HCT116 (cell line): ENCODE data around the gene SNTG2. TPM values are rescaled to one million over a fixed set of nuclear protein-coding genes. Genes with fewer than 3 reads are reported as not detected.

Source experiments
- ATAC-seq: fragments of 200-7000 bp; cut with Tn5 transposase; 2 replicates; pipeline ENCODE4 v1.9.1; 2020; ENCODE audit warnings: mild to moderate bottlenecking, moderate library complexity
- BruUV-seq: library from RNA; stranded (reverse); fragments of 400-500 nt; replicated peaks from 2 replicates; lab custom pipeline; 2021; lab: Mats Ljungman, UMichigan
- CTCF ChIA-PET: fragments of 300-600 bp; sonication (Branson Sonifier 250); formaldehyde crosslinking; loops from one replicate; lab custom pipeline; 2021; ENCODE audit warnings: antibody characterized with exemption; lab: Charles Lee
- POLR2A ChIA-PET: fragments of 300-600, 350-600 bp; sonication (Branson Sonifier 250); formaldehyde crosslinking; loops from one replicate; lab custom pipeline; 2021; ENCODE audit warnings: antibody characterized with exemption; lab: Charles Lee
- RAD21 ChIA-PET, 2 experiments: fragments of 300-600 bp; sonication (Branson Sonifier 250); formaldehyde crosslinking; loops; one replicate each; lab custom pipeline; 2023; ENCODE audit warnings: low total read pairs in 2 of 2; ENCODE audit not compliant: uncharacterized antibody in 2 of 2, unreplicated experiment in 2 of 2, low non-redundant PET in 1 of 2; lab: Charles Lee
- DNase-seq: peaks from one replicate; pipeline ENCODE4 v3.0.0-alpha.2; 2010; ENCODE audit warnings: low read depth, low spot score
- H2AFZ ChIP-seq: fragments of 200-600 bp; shearing (Covaris generic), sonication (generic); 2 replicates; pipeline ENCODE4 v1.6.1; 2017; ENCODE audit warnings: low read depth, mixed run types, mixed read lengths, antibody characterized with exemption, low read length; ENCODE audit not compliant: poor library complexity, severe bottlenecking
- H3K27ac ChIP-seq: 2 replicates; pipeline ENCODE4 v1.5.1; 2012; ENCODE audit warnings: low read depth, low read length
- H3K27me3 ChIP-seq: fragments of 200-600 bp; sonication (generic); 2 replicates; pipeline ENCODE4 v1.6.1; 2016; ENCODE audit warnings: mixed run types, low read length, mixed read lengths; ENCODE audit not compliant: insufficient read depth
- H3K36me3 ChIP-seq, 2 experiments: fragments of 200-500 bp in 1 of 2; fragments of 200-600 bp in 1 of 2; sonication (Bioruptor generic) in 1 of 2; sonication (generic) in 1 of 2; 2 replicates each; pipeline versions ENCODE4 v1.5.1 to v1.6.1; 2014 to 2016; ENCODE audit warnings: low read length in 2 of 2, inconsistent platforms in 1 of 2, mixed read lengths in 1 of 2, mixed run types in 1 of 2; ENCODE audit not compliant: insufficient read depth in 2 of 2, control insufficient read depth in 1 of 2
- H3K4me1 ChIP-seq, 2 experiments: fragments of 200-600 bp in 1 of 2; sonication (generic) in 1 of 2; 2 replicates each; pipeline versions ENCODE4 v1.5.1 to v1.6.1; 2012 to 2017; ENCODE audit warnings: low read length in 2 of 2, inconsistent platforms in 1 of 2, mild to moderate bottlenecking in 1 of 2, mixed read lengths in 1 of 2, mixed run types in 1 of 2, moderate library complexity in 1 of 2; ENCODE audit not compliant: insufficient read depth in 2 of 2, control insufficient read depth in 1 of 2
- H3K4me2 ChIP-seq: fragments of 200-600 bp; sonication (generic); 2 replicates; pipeline ENCODE4 v1.6.1; 2017; ENCODE audit warnings: mixed run types, low read length, mixed read lengths
- H3K4me3 ChIP-seq, 2 experiments: fragments of 200-600 bp in 1 of 2; sonication (generic) in 1 of 2; replicated peaks in 1 of 2; 2 replicates each; pipeline ENCODE4 v1.5.1; 2011 to 2016; ENCODE audit warnings: low read length in 2 of 2, control low read depth in 1 of 2, low read depth in 1 of 2, mild to moderate bottlenecking in 1 of 2, mixed read lengths in 1 of 2, mixed run types in 1 of 2
- H3K79me2 ChIP-seq: fragments of 200-600 bp; sonication (generic); 2 replicates; pipeline ENCODE4 v1.6.1; 2017; ENCODE audit warnings: mild to moderate bottlenecking, mixed run types, low read length, moderate library complexity, mixed read lengths; ENCODE audit not compliant: insufficient read depth
- H3K9ac ChIP-seq: fragments of 200-600 bp; sonication (generic); 2 replicates; pipeline ENCODE4 v1.6.1; 2016; ENCODE audit warnings: low read length, mixed read lengths
- H3K9me2 ChIP-seq: fragments of 200-600 bp; sonication (generic), shearing (Covaris generic); 2 replicates; pipeline ENCODE4 v1.6.1; 2017; ENCODE audit warnings: mixed run types, mild to moderate bottlenecking, moderate library complexity; ENCODE audit not compliant: insufficient read depth
- H3K9me3 ChIP-seq, 2 experiments: fragments of 200-500 bp in 1 of 2; fragments of 200-600 bp in 1 of 2; sonication (Bioruptor generic) in 1 of 2; sonication (generic) in 1 of 2; 2 replicates each; pipeline ENCODE4 v1.6.1; 2014 to 2017; ENCODE audit warnings: low read length in 2 of 2, mixed read lengths in 2 of 2, inconsistent platforms in 1 of 2, low read depth in 1 of 2, mild to moderate bottlenecking in 1 of 2, mixed run types in 1 of 2, moderate library complexity in 1 of 2; ENCODE audit not compliant: control insufficient read depth in 1 of 2, insufficient read depth in 1 of 2
- H4K20me1 ChIP-seq: fragments of 200-600 bp; sonication (generic), shearing (Covaris generic); 2 replicates; pipeline ENCODE4 v1.6.1; 2017; ENCODE audit warnings: mixed run types, mild to moderate bottlenecking, moderate library complexity; ENCODE audit not compliant: insufficient read depth
- CEBPB ChIP-seq: IDR thresholded peaks from 2 replicates; pipeline ENCODE4 v1.6.1; 2012; ENCODE audit warnings: low read depth
- EZH2 ChIP-seq: fragments of 200-600 bp; sonication (generic); IDR thresholded peaks from 2 replicates; pipeline ENCODE4 v1.6.1; 2017; ENCODE audit warnings: antibody characterized with exemption, mixed run types
- EZH2phosphoT487 ChIP-seq: fragments of 200-600 bp; IDR thresholded peaks from 2 replicates; pipeline ENCODE4 v1.6.1; 2018; ENCODE audit warnings: antibody characterized with exemption, borderline replicate concordance
- FOSL1 ChIP-seq: IDR thresholded peaks from 2 replicates; pipeline ENCODE4 v1.6.1; 2012; ENCODE audit warnings: low read depth
- POLR2AphosphoS5 ChIP-seq: IDR thresholded peaks from 2 replicates; pipeline ENCODE4 v1.6.1; 2011; ENCODE audit warnings: mild to moderate bottlenecking, low read depth, low read length, moderate library complexity
- SIN3A ChIP-seq: IDR thresholded peaks from 2 replicates; pipeline ENCODE4 v1.6.1; 2012; ENCODE audit warnings: low read depth
- SP1 ChIP-seq: IDR thresholded peaks from 2 replicates; pipeline ENCODE4 v1.6.1; 2012; ENCODE audit warnings: low read depth
- SRF ChIP-seq: IDR thresholded peaks from 2 replicates; pipeline ENCODE4 v1.6.1; 2012; ENCODE audit warnings: low read depth
- YY1 ChIP-seq: IDR thresholded peaks from 2 replicates; pipeline ENCODE4 v1.6.1; 2011; ENCODE audit warnings: low read length, low read depth, moderate library complexity, mild to moderate bottlenecking; ENCODE audit not compliant: insufficient replicate concordance; ENCODE audit errors: extremely low read depth
- ZFX ChIP-seq: fragments of 450-650 bp; IDR thresholded peaks from 2 replicates; pipeline ENCODE4 v1.6.1; 2017
- intact Hi-C: fragments of 100-400 bp; cut with micrococcal nuclease; formaldehyde crosslinking; loops from 2 replicates; pipeline ENCODE4 v1.10.0; 2022
- total RNA-seq: library from RNA; stranded (reverse); gene quantifications from one replicate; pipeline ENCODE4 v1.2.1, GENCODE V29; 2021; ENCODE audit not compliant: unreplicated experiment
- TF ChIP-seq, protein P1 (sequence below), 3 experiments: fragments of 200-600 bp in 1 of 3; sonication (generic) in 1 of 3; IDR thresholded peaks in 2 of 3; conservative IDR thresholded peaks in 1 of 3; 2 replicates each; pipeline ENCODE4 v1.5.1; 2012 to 2017; ENCODE audit warnings: low read depth in 2 of 3, low read length in 2 of 3, antibody characterized with exemption in 1 of 3, borderline replicate concordance in 1 of 3, control low read depth in 1 of 3, mild to moderate bottlenecking in 1 of 3, mixed read lengths in 1 of 3, mixed run types in 1 of 3, moderate library complexity in 1 of 3; ENCODE audit not compliant: insufficient read depth in 1 of 3
- TF ChIP-seq, protein P2 (sequence below): IDR thresholded peaks from 2 replicates; pipeline ENCODE4 v1.6.1; 2011; ENCODE audit warnings: mild to moderate bottlenecking, low read length, moderate library complexity; ENCODE audit not compliant: insufficient replicate concordance; ENCODE audit errors: extremely low read depth
- TF ChIP-seq, protein P3 (sequence below): IDR thresholded peaks from 2 replicates; pipeline ENCODE4 v1.6.1; 2012
- TF ChIP-seq, protein P4 (sequence below): IDR thresholded peaks from 2 replicates; pipeline ENCODE4 v1.6.1; 2012; ENCODE audit warnings: low read depth

SNTG2 gene
- total RNA-seq, 1 experiment from 2014 or later, result not detected

DNA sequence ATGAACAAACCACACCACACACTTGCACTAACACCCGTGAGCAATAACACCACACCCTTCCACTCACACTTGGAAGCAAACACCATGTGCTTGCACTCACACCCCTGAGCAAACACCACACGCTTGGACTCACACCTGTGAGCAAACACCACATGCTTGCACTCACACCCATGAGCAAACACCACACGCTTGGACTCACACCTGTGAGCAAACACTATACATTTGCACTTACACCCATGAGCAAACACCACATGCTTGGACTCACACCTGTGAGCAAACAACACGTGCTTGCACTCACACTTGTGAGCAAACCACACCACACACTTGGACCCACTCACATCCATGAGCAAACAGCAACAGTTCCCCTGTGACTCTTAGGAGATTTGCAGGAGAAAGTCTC is 24.4 kb downstream of the SNTG2 start:
- BruUV-seq, result no TSS peak
- ChIA-PET RAD21 (no interaction called here), POLR2A (no interaction called here), CTCF (no interaction called here)
- Histone ChIP-seq H3K4me2 (no peak overlapping the region), H3K9me2 (no peaks in the 10 kb centered on the region), H3K9me3 (no peaks in the 10 kb centered on the region), H3K36me3 (no peaks in the 10 kb centered on the region), H3K4me3 (no peak overlapping the region), H3K27me3 (peaks cover 19% of the 10 kb centered on the region), H3K79me2 (no peaks in the 10 kb centered on the region), H3K27ac (no peak overlapping the region), H2AFZ (no peak overlapping the region), H3K9ac (no peak overlapping the region), H4K20me1 (no peaks in the 10 kb centered on the region), H3K4me1 (no peaks in the 10 kb centered on the region)
- ATAC-seq, result no peak
- intact Hi-C loops, result no loop called here
- DNase-seq, result no peak
- TF ChIP-seq, protein P1, sequence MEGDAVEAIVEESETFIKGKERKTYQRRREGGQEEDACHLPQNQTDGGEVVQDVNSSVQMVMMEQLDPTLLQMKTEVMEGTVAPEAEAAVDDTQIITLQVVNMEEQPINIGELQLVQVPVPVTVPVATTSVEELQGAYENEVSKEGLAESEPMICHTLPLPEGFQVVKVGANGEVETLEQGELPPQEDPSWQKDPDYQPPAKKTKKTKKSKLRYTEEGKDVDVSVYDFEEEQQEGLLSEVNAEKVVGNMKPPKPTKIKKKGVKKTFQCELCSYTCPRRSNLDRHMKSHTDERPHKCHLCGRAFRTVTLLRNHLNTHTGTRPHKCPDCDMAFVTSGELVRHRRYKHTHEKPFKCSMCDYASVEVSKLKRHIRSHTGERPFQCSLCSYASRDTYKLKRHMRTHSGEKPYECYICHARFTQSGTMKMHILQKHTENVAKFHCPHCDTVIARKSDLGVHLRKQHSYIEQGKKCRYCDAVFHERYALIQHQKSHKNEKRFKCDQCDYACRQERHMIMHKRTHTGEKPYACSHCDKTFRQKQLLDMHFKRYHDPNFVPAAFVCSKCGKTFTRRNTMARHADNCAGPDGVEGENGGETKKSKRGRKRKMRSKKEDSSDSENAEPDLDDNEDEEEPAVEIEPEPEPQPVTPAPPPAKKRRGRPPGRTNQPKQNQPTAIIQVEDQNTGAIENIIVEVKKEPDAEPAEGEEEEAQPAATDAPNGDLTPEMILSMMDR (IDR thresholded peaks at IDR 0.05 in 2 of 3, conservative IDR thresholded peaks at IDR 0.05 in 1 of 3; ENCODE audit: borderline replicate concordance in 1 of 3, insufficient read depth in 1 of 3, low read depth in 2 of 3, low read length in 2 of 3), result no peak
- TF ChIP-seq SRF (no peak), ZFX (no peak), POLR2AphosphoS5 (no peak), YY1 (no peak), EZH2 (no peak), CEBPB (no peak), SP1 (no peak), FOSL1 (no peak), SIN3A (no peak), EZH2phosphoT487 (no peak)
- TF ChIP-seq, protein P2, sequence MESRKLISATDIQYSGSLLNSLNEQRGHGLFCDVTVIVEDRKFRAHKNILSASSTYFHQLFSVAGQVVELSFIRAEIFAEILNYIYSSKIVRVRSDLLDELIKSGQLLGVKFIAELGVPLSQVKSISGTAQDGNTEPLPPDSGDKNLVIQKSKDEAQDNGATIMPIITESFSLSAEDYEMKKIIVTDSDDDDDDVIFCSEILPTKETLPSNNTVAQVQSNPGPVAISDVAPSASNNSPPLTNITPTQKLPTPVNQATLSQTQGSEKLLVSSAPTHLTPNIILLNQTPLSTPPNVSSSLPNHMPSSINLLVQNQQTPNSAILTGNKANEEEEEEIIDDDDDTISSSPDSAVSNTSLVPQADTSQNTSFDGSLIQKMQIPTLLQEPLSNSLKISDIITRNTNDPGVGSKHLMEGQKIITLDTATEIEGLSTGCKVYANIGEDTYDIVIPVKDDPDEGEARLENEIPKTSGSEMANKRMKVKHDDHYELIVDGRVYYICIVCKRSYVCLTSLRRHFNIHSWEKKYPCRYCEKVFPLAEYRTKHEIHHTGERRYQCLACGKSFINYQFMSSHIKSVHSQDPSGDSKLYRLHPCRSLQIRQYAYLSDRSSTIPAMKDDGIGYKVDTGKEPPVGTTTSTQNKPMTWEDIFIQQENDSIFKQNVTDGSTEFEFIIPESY, result no peak
- TF ChIP-seq, protein P3, sequence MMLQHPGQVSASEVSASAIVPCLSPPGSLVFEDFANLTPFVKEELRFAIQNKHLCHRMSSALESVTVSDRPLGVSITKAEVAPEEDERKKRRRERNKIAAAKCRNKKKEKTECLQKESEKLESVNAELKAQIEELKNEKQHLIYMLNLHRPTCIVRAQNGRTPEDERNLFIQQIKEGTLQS, result no peak
- TF ChIP-seq, protein P4, sequence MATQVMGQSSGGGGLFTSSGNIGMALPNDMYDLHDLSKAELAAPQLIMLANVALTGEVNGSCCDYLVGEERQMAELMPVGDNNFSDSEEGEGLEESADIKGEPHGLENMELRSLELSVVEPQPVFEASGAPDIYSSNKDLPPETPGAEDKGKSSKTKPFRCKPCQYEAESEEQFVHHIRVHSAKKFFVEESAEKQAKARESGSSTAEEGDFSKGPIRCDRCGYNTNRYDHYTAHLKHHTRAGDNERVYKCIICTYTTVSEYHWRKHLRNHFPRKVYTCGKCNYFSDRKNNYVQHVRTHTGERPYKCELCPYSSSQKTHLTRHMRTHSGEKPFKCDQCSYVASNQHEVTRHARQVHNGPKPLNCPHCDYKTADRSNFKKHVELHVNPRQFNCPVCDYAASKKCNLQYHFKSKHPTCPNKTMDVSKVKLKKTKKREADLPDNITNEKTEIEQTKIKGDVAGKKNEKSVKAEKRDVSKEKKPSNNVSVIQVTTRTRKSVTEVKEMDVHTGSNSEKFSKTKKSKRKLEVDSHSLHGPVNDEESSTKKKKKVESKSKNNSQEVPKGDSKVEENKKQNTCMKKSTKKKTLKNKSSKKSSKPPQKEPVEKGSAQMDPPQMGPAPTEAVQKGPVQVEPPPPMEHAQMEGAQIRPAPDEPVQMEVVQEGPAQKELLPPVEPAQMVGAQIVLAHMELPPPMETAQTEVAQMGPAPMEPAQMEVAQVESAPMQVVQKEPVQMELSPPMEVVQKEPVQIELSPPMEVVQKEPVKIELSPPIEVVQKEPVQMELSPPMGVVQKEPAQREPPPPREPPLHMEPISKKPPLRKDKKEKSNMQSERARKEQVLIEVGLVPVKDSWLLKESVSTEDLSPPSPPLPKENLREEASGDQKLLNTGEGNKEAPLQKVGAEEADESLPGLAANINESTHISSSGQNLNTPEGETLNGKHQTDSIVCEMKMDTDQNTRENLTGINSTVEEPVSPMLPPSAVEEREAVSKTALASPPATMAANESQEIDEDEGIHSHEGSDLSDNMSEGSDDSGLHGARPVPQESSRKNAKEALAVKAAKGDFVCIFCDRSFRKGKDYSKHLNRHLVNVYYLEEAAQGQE, result no peak
